HG03060 (cell line): ENCODE data around the gene SH3GLB2.
A peak's percentile ranks its signal among the peaks of the same experiment; 100 is the strongest.
"Not testable (repeated sequence)": the region's sequence is repeated elsewhere in the genome, so short reads cannot be mapped to it uniquely, and the experiment has no call there.

Experiments
- ATAC-seq: cut with Tn5 transposase; IDR thresholded peaks from one replicate; pipeline ENCODE4 v1.9.1; 2021; ENCODE audit warnings: low read depth, moderate number of reproducible peaks; ENCODE audit not compliant: unreplicated experiment

The SH3GLB2 gene

GRCh38 chr9:129054163-129054851, 26.2 kb upstream of the SH3GLB2 start:
- ATAC-seq: no peak

GRCh38 chr9:129053020-129053419, 24.9 kb upstream of the SH3GLB2 start:
- no peak for ATAC-seq

GRCh38 chr9:129052592-129052991, 24.5 kb upstream of the SH3GLB2 start:
- ATAC-seq: no peak

GRCh38 chr9:129042016-129042415, 13.9 kb upstream of the SH3GLB2 start:
- ATAC-seq: no peak

- ATAC-seq: no peak
Observed at GRCh38 chr9:129040113-129040643, 12.0 kb upstream of the SH3GLB2 start.

GRCh38 chr9:129038109-129038852, 10.2 kb upstream of the SH3GLB2 start:
- ATAC-seq: no peak

- no peak for ATAC-seq
Observed at GRCh38 chr9:129037767-129038098, 9.6 kb upstream of the SH3GLB2 start.

- ATAC-seq: no peak
Observed at GRCh38 chr9:129036923-129037766, 9.0 kb upstream of the SH3GLB2 start.

- ATAC-seq: peak; percentile 92
Observed at GRCh38 chr9:129036241-129036922, 8.3 kb upstream of the SH3GLB2 start, which contains the start of gene MIGA2. Gene MIGA2 (plus strand): TSS chr9:129036626. CDS start chr9:129040595, 3,969 bp downstream.

GRCh38 chr9:129035838-129036237, 7.7 kb upstream of the SH3GLB2 start:
- not testable (repeated sequence) for ATAC-seq

- no peak for ATAC-seq
Observed at GRCh38 chr9:129033216-129033615, 5.1 kb upstream of the SH3GLB2 start.

- ATAC-seq: no peak
Observed at GRCh38 chr9:129032541-129033159, 4.5 kb upstream of the SH3GLB2 start.

GRCh38 chr9:129031514-129031913, 3.4 kb upstream of the SH3GLB2 start:
- no peak for ATAC-seq

GRCh38 chr9:129030191-129030590, 2.1 kb upstream of the SH3GLB2 start:
- ATAC-seq: no peak

- ATAC-seq: no peak
Observed at GRCh38 chr9:129027685-129028191, 393 bp downstream of the SH3GLB2 start.

- ATAC-seq: no peak
Observed at GRCh38 chr9:129027224-129027684, 877 bp downstream of the SH3GLB2 start.

GRCh38 chr9:129026442-129027223, 1.5 kb downstream of the SH3GLB2 start:
- no peak for ATAC-seq

- ATAC-seq: no peak
Observed at GRCh38 chr9:129023908-129024233, 4.3 kb downstream of the SH3GLB2 start.
